ENCODE data around the gene POLR2A.

POLR2A gene

DNA sequence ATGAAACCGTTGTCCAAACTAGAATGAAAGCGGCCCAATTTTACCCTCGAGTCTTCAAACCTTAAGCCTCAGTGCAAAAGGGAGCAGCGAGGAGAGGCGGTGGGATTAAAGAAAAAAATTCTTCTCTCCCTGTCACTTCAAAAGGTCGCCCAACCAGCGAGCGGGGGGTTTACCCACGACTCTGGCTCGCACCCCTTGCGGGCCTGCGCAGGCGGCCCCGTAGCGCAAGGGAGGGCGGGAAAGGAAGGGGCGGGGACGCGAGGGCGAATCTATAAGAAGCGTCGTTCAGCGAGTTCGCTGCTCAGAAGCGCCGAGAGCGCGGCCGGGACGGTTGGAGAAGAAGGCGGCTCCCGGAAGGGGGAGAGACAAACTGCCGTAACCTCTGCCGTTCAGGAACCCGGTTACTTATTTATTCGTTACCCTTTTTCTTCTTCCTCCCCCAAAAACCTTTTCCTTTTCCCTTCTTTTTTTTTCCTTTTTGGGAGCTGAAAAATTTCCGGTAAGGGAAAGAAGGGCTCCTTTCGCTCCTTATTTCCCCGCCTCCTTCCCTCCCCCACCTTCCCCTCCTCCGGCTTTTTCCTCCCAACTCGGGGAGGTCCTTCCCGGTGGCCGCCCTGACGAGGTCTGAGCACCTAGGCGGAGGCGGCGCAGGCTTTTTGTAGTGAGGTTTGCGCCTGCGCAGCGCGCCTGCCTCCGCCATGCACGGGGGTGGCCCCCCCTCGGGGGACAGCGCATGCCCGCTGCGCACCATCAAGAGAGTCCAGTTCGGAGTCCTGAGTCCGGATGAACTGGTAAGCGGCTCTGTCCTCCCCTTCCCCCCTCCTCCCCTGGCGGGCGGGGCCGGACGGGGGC lies at the start of gene POLR2A:
POLR2A (plus strand) TSS at position 300 of the 852 bp plus-strand sequence.
- DNase-seq (ENCODE audit: low read depth) = peak; percentile 97

GRCh38 chr17:7435676-7436555 lies 48.2 kb upstream of the POLR2A start:
- DNase-seq (ENCODE audit: low read depth) = peak; percentile 42

DNA sequence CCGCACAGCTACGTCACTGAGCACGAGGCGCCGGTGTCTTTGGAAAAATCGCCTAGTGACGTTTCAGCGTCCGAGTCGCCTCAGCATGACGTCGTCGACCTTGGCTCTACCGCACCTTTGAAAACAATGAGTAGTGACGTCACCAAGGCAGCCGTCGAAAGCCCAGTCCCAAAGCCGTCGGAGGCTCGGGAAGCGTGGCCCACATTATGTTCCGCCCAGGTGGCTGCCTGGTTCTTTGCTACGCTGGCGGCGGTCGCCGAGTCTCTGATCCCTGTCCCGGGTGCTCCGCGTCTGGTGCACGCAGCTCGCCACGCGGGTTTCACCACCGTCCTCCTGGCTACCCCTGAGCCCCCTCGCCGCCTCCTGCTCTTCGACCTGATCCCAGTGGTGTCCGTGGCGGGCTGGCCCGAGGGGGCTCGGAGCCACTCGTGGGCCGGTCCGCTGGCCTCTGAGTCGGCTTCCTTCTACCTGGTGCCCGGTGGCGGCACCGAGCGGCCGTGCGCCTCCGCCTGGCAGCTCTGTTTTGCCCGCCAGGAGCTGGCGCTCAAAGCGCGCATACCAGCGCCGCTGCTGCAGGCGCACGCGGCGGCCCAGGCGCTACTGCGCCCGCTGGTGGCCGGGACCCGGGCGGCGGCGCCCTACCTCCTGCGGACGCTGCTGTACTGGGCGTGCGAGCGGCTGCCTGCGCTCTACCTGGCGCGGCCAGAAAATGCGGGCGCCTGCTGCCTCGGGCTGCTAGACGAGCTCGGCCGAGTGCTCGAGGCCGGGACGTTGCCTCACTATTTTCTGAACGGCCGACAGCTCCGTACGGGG lies 47.4 kb upstream of the POLR2A start:
- DNase-seq (ENCODE audit: low read depth) = peak; percentile 71

DNA sequence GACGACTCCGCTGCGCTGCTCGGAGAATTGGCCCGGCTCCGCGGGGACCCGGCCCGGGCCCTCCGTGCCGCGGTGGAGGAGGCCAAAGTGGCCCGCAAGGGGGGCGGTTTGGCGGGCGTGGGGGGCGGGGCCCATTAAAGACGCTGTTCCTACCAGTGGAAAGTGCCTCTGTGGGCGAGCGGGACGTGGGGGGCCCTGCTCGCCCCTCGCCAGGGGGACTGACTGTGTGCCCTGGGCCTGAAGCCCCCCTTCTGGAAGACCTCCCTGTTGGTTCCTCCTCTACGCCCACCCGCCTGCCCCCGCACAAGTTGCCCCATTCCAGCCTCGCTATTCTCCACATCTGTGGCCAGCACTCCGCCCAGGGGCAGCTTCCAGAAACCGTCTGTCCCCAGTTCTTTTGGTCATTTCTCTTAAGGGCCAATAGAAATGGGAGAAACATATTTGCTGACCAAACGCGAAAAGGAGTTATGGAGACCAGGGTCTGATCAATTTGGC lies 46.8 kb upstream of the POLR2A start:
- no peak for DNase-seq (ENCODE audit: low read depth)

DNA sequence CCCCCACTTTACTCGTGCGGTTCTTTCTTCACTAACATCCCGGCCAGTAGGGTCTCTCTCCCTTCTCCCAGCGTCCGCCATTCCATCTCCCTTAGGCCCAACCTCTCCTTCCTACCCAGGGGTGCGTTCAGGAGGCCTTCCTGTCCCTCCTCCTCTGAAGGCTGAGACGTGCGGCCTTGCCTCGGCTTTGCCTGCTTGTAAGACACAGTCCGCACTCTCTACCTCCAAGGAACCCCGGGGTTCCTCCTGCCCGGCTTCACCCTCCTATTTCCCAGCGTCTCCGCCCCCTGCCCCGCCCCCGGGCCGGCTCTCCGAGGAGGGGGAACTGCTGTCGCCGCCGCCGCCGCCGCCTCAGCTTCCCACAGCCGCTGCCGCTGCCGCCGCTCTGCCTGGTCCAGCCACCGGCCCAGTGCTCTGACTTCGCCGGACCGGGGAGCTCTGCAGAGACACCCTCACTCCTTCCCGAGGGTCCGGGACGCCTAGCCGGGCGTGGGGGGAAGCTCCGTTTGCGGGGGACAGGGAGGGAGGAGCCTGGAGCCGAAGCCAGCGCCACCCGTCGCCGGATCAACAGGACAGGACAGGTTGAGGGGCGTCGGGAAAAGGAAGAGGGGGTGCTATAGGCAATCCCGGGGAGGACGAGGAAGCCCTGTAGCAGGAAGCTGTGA lies 46.1 kb upstream of the POLR2A start:
- DNase-seq (ENCODE audit: low read depth) = no peak

GRCh38 chr17:7438656-7439460 lies 45.3 kb upstream of the POLR2A start:
- DNase-seq (ENCODE audit: low read depth) = no peak

GRCh38 chr17:7439462-7440112 lies 44.6 kb upstream of the POLR2A start, which contains the start of gene FGF11:
Gene FGF11, plus strand, starts transcription at chr17:7439512. Its CDS starts 109 bp downstream, at chr17:7439621.
- DNase-seq (ENCODE audit: low read depth) = no peak

DNA sequence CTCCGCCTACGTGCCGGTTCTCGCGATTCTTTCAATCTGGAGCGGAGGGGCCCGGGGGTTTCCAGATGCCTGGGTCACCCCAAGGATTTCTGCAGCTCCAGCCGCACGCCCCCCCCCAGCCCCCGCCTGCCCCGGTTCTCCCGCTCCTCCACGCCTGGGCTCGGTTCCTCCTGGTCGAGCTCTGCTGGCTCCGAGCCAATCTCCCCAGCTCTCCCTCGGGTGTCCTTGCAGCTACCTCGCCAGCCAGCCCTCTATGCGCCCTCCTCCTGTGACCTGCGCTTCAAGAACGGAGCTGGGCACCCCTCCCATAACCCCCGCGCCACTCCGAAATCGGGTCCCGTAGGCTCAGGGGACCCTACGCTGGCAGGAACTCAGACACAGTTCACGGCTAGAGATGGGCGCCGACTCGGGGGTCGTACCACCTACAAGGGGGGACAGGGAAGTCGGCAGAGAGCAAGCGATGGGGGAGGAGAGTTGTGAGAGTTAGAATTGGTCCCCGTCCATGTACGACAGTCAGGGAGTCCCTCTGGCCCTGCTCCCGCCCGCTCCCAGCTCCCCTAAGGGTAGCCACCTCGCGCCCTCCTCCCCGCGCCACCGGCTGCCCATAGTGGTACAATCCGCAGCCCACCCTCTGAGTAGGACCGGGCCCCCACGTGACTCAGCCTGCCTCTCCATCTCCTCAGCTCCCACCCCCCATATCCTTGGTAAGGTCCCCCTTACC lies 43.9 kb upstream of the POLR2A start:
- DNase-seq (ENCODE audit: low read depth) = no peak

- no peak for DNase-seq (ENCODE audit: low read depth)
Observed at GRCh38 chr17:7440834-7441195, 43.4 kb upstream of the POLR2A start.

DNA sequence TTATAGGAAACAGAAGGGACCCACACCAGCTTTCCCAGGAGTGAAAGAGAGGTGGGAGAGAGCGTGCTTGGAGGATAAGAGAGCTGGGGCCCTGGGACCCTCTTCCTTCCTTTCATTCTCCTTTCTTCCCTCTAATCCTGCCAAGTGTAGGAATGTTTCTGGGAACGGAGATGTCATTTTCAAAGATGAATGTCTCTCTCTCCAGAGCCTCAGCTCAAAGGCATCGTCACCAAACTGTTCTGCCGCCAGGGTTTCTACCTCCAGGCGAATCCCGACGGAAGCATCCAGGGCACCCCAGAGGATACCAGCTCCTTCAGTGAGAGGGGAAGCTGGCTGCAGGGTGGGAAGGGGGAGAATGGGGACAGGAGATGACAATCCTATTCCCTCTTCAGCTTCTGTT lies 42.9 kb upstream of the POLR2A start:
- no peak for DNase-seq (ENCODE audit: low read depth)

DNA sequence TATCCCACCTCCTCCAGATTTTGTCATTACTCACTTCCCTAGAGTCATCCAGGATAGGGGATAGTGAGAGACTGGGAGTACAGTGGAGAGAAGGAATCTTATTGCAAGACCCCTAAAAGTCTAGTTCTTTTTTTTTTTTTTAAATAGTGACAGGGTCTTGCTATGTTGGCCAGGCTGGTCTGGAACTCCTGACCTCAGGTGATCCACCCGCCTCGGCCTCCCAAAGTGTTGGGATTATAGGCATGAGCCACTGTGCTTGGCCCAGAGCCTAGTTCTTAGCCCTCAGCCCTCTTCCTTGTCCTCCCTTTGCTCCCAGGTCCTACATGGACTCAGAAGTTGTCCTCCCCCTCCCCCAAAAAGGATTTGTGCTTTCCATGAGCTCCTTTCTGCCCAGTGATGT lies 42.0 kb upstream of the POLR2A start:
- no peak for DNase-seq (ENCODE audit: low read depth)

- no peak for DNase-seq (ENCODE audit: low read depth)
Observed at GRCh38 chr17:7443499-7444485, 40.4 kb upstream of the POLR2A start.

- DNase-seq (ENCODE audit: low read depth) = no peak
Observed at GRCh38 chr17:7444682-7445618, 39.2 kb upstream of the POLR2A start, which contains the start of gene CHRNB1. Gene CHRNB1, plus strand, starts transcription at chr17:7445061. Its CDS starts 67 bp downstream, at chr17:7445128.

- DNase-seq (ENCODE audit: low read depth) = no peak
Observed at GRCh38 chr17:7445619-7445968, 38.6 kb upstream of the POLR2A start.

DNA sequence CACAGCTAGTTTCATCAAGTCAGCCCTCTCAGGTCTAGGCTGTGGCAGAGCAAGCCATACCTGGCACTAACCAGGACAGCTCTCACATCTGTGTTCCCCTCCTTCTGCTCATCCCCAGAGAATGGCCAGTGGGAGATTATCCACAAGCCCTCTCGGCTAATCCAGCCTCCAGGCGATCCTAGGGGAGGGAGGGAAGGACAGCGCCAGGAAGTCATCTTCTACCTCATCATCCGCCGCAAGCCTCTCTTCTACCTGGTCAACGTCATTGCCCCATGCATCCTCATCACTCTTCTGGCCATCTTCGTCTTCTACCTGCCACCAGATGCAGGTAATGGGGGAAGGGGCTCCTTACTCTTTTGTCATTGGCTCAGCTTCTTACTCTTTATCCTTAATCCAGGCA lies 35.7 kb upstream of the POLR2A start:
- DNase-seq (ENCODE audit: low read depth) = no peak

DNA sequence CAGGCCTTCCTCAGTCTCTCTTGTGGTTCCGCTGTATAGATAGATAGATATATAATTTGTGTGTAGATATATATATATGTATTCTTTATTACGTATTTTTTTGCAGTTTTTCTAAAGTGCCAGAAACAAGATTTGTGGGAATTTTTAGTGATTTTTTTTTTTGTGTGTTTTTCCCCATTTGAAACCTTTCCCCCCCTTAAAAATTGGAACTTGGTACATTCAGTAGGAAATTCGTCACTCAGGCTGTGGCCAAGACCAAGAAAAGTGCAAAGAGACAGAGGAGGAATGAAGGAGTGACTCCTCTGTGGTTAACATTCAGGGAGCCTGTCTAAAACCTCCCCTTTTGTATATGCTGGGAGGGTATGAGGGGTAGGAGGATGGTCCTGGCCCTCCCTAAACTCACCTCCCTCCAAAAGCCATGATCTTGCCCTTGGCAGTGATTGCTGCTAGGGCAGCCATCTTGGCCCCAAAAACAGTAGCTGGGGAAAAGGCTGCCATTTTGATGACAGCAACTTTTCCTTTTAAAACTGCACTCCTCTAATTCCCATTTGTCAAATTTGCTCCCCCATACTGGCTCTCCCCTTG lies 24.1 kb upstream of the POLR2A start:
- DNase-seq (ENCODE audit: low read depth) = no peak

Data from activated T-helper 9 cell treated with anti-CD3 and anti-CD28 coated beads, Interleukin-2, amount 50 U/mL, for 16 hours (primary cell).